Activated naive CD4-positive, alpha-beta T cell treated with anti-CD3 and anti-CD28 coated beads, Interleukin-2, amount 10 ng/mL, durations not matched to agents 5 hours and 36 hours (primary cell): ENCODE data around the gene TLR6. TPM values are rescaled to one million over a fixed set of nuclear protein-coding genes. Genes with fewer than 3 reads are reported as not detected.

ENCODE experiments used
- microRNA-seq: library from miRNA; unstranded; fragments of <30 nt; microRNA quantifications from one replicate; pipeline ENCODE4 v1.2.0, GENCODE V29; 2022; ENCODE audit warnings: borderline microRNAs expressed, borderline replicate concordance
- total RNA-seq, 2 experiments: library from RNA; stranded (reverse); gene quantifications; one replicate each; pipeline ENCODE4 v1.2.3, GENCODE V29; 2021

Gene TLR6, protein sequence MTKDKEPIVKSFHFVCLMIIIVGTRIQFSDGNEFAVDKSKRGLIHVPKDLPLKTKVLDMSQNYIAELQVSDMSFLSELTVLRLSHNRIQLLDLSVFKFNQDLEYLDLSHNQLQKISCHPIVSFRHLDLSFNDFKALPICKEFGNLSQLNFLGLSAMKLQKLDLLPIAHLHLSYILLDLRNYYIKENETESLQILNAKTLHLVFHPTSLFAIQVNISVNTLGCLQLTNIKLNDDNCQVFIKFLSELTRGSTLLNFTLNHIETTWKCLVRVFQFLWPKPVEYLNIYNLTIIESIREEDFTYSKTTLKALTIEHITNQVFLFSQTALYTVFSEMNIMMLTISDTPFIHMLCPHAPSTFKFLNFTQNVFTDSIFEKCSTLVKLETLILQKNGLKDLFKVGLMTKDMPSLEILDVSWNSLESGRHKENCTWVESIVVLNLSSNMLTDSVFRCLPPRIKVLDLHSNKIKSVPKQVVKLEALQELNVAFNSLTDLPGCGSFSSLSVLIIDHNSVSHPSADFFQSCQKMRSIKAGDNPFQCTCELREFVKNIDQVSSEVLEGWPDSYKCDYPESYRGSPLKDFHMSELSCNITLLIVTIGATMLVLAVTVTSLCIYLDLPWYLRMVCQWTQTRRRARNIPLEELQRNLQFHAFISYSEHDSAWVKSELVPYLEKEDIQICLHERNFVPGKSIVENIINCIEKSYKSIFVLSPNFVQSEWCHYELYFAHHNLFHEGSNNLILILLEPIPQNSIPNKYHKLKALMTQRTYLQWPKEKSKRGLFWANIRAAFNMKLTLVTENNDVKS
- total RNA-seq: 1 to 10 TPM; 6.4 to 6.6 TPM

GRCh38 chr4:38856524-38857337, at the start of gene TLR6:
Gene TLR6 (minus strand): TSS chr4:38856817. CDS start chr4:38829473, 27,344 bp downstream.

DNA sequence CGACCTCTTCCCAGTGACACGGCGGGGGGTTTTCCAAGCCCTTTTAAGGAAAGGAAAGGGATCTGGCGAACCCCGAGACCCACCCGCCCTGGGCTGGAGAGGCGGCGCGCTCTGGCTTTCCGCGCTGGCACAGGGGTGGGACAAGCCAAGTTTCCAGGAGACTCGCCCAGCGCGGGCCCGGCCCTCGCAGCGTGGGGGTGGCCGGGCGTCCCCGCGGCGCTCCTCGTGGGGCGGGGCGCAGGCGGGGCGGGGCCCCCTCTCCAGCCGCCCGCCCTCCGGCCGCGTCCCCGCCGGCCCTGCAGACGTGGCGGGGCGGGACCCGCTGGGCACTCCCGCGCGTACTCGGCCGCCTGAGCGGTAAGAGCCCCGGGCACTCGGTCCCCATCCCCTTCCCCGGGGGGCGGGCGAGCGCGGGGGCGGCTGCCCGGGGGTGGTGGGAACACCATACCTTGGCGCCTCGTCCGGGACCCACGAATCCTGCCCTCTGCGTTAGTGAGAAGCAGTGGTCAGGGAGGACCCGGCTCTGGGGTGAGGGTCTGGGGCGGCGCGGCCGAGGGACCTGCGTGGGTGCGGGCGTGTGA, 11.0 kb upstream of the TLR6 start, which contains the start of gene FAM114A1:
FAM114A1 (plus strand) TSS at position 329 of the 581 bp plus-strand sequence. CDS start 10,273 bp downstream, outside the sequence.

GRCh38 chr4:38804654-38805295, 51.8 kb downstream of the TLR6 start, which contains the start of gene TLR1:
Gene TLR1 (minus strand): TSS chr4:38804791. CDS start chr4:38798831, 5,960 bp downstream.

DNA sequence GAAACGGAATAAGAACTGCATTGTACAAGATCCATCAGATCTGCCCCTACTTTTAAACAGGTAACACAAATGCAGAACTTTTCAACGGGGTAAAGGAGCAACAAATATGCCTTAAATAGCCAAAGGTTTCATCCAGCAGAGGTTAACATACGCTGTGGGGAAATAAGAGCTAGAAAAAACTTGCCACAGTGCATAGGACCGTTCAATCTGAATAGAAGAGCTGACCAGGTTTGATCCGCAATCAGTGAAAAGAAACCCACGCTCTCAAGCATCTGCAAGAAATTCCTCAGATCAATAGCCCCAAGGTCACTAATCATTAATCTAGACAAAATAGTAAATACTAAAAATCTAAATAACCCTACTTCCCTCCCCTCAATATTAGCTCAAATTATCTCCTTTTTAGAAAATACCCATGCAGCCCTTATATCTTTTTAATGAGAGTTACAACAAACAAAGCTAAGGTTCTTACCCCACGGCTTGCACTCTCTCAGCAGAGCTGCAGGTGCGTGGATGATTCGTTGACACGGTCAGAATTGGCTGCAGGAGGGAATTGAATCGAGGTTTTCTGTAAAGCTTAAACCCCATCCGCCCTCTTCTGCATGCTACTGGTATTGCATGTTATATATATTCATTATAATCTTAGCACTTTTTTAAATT, 74.0 kb downstream of the TLR6 start, which contains the start of gene TLR10:
TLR10 (minus strand) TSS at position 539 of the 657 bp plus-strand sequence. CDS start 7,400 bp downstream, outside the sequence.

Small RNAs within 50 kb of the gene (microRNA-seq; reads per million reads assigned to microRNA genes)
- gene MIR574: 2.1 reads per million, percentile 2 among the genes with 10 or more reads in this experiment

Other genes with a start within 250 kb of the TLR6 start
- 10 to 100 TPM; 55.8 to 55.9 TPM for gene KLF3, start 192.6 kb downstream of the TLR6 start, total RNA-seq
- under 1 TPM; 0.15 to 0.19 TPM for gene TLR10, start 73.8 kb downstream of the TLR6 start, total RNA-seq
- 10 to 100 TPM; 45.5 to 46.3 TPM for gene TLR1, start 52.0 kb downstream of the TLR6 start, total RNA-seq
- 1 to 10 TPM; 1.6 TPM for gene FAM114A1, start 11.0 kb upstream of the TLR6 start, total RNA-seq
- 10 to 100 TPM; 27.0 to 27.9 TPM for gene TMEM156, start 175.6 kb upstream of the TLR6 start, total RNA-seq
- gene KLHL5, start 205.4 kb upstream of the TLR6 start, total RNA-seq: 10 to 100 TPM; 37.0 to 37.4 TPM